EH (cell line): ENCODE data around the gene BIK.
A peak's percentile ranks its signal among the peaks of the same experiment; 100 is the strongest.
"Not testable (repeated sequence)": the region's sequence is repeated elsewhere in the genome, so short reads cannot be mapped to it uniquely, and the experiment has no call there.

Experiments
- DNase-seq: peaks from one replicate; pipeline ENCODE4 v3.0.0-alpha.2; 2015; ENCODE audit warnings: low read depth

The BIK gene

DNA sequence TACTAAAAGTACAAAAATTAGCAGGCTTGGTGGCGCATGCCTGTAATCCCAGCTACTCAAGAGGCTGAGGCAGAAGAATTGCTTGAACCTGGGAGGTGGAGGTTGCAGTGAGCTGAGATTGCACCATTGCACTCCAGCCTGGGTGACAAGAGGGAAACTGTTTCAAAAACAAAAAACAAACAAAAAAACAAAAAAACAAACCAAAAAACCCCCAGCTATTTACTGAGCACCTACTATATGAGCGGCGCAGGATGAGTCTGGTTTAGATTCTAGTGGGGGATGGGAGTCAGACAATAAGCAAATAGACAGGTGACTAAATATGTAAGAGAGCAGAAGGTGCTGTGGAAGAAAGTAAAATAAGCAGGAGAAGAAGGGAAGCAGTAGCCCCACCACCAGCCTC, 5.6 kb upstream of the BIK start:
- not testable (repeated sequence) for DNase-seq

DNA sequence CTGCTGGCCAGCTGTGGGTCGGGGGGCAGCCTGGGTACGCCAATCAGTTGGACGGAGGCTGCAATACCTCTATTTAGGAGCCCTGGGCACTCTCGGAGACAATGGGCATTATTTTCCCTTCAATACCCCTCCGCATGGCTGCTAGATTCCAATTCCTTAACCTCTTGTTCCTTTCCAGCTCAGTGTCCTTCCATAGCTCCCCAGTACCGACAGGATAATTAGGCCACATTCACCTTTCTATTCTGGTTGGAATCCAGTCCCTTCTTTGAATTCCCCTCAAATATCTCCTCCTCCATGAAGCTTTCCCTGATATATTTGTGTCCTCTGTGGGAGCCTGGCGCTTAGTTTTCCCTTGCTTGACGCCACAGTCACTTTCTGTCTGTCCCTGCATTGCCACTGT, 4.2 kb upstream of the BIK start:
- no peak for DNase-seq

DNA sequence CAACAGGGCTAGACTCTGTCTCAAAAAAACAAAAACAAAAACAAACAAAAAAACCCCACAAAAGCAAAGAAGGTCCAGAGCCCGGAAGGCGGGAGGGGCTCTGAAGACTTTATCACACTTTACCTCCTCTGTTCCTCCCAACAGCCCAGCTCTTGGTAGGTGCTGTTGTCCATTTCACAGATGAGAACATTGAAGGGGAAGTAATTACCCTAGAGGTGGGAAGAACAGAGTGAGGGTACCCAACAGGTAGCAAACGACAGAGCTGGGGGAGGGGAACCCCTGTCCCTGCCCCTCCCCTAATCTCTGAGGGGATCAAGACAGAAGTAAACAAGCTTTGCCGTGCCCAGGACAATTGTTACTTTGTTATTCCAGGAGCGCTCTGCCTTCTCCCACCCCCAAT, 1.0 kb upstream of the BIK start:
- no peak for DNase-seq

DNA sequence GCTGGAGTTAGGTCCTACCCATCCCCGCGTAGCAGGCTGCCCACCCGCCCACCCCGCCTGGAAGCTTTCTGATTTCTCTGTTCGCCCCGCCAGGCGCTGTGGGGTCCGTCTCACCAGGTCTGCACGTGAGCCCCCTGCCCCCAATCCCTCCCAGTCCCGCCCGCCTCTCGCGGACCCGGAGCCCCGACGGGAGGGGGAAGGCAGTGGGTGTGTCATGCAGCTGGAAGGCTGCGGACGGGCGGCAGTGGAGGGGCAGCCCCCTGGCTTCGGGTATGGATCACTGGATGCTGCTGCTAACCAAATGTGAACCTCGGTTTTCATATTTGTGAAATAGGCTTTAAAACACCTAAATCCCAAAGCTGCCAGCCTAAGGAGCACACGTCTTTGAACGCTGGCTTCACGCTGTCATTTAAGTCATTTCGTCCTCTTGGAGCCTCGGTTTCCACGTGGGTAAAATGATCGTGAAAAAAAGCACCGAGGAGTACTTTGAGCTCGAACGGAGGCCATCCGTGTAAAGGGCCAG, 568 bp upstream of the BIK start:
- no peak for DNase-seq

DNA sequence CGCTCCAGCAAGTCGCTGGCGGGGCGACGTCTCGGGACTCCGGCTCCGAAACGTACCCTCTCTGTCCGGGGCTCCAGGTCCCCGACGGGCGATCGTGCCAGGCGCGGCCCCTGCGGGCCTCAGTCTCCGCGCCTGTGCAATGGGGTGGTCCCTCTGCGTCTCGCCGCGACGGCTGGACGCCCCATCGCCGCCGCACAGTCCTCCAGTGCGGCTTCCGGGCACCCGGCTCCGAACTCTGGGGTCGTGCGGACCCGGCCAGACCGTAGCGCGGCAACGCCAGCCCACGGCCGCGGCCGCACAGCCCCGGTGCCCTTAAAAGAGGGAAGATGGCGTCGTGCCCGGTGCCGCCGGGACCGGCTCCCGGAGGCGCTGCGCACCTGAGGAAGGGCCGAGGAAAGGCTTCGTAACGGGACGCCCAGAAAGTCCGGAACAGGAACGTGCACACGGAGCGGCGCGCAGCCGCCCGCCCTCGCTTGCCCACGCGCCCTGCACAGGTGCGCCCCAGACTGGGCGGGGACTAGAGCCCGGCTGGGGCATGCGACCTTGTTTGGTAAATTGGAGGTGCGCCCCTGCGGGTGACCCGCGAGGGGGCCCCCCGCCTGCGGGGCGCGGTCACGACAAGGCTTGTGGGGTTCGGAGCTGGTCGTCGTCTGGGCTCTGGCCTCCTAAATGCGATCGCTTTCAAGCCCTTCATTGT, 525 bp downstream of the BIK start:
- no peak for DNase-seq

DNA sequence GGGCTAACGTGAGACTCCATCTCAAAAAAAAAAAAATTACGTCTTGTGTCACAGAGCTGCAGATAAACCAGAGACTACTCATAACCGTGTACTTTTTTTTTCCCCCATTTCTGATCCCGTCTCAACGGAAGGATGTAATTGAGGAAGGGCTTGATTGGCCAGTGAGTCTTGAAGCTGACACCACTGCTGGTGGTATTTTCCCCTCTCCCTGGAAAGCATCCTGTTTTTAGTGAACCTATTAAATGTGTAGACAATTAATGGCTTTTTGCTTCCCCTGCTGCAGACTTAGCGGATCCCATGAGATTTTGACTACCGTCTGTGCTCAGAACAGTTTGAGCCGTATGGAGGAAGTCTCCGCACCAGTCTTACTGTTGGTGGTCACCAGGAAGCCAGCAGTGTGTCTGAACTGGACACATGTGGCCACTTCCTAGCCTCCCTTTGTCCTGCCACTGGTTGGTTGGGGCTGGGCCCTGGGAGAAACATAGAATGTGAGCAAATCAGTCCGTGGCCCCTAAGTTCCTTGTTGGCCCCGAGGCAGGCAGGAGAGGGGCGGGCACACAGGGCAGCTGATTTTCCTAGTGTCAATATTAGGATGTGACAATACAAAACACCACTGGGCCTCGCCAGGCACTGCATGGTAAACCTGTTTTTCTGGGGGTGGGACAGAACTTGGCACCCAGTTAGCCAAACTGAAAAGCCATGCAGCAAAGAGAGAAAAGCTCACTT, 3.1 kb downstream of the BIK start:
- no peak for DNase-seq

DNA sequence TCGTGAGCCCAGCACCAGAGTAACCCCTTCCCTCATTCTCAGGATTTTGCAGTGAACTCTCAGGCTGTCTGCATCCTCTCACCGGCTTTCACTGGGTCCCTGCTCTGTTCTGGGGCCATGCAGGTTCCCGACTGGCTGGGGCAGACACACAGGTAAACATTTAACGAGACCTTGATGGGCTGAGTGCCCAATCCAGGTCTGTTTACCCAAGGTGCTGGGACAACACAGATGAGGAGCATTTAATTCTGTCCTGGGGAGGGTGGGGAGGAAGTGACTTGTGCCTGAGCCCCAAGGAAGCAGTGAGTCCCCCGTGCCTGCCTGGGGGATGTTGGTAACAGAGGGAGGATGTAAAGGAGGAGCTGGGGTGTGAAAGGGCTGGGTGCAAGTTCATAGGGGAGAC, 4.4 kb downstream of the BIK start:
- DNase-seq: no peak

DNA sequence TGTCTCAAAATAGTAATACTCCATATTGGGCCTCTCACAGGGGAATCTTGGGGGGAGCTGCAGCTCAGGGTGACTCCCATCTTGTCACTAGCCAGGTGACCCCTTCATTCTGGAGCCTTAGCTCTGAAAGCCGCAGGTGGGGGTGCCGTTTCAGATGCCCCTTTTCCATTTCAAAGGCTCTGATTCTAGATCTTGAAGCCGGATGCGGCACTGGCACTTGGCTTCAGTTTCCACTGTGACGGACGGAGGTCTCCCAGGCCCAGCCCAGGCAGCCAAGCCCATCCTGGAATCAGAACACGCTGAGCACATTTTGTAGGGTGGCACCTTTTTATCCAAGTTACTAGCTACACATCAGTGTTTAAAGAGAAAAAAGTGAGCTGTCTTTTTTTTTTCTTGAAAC, 6.4 kb downstream of the BIK start:
- DNase-seq: no peak

DNA sequence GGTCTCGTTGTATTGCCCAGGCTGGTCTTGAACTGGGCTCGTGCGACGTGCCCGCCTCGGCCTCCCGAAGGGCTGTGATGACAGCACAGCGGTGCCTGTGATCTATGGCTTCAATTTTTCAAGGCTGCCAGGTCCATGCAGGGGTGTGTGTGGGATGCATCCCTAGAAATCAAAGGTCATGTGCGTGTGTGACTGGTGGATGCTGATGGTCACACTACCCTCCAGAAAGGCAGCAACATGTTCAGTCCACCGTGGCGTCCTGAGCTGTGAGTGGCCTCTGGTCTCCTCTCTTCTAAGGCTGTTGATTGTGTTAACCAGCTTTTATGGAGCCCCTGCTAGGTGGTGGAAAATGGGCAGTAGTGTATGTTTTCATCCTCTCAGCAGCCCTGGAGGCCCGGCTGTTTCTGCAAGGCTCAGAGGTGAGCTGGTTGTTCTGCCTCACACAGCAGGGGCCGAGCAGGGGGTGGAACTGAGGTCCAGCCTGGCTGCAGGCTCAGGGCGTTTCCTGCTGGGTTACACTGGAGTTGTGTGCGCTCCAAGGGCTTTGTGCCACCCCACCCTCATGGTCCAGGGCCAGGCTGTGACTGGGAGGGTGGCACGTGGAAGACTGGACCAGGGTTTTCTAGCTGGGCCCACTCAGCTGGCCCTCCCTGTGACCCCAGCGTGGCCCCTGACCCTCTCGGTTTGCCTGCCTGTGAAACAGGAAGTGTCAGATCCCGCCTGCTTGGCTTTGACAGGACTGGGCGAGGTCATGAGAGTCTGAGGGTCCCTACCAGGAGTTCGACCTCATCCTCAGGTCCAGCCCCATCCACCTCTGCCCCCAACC, 7.7 kb downstream of the BIK start:
- DNase-seq: no peak

DNA sequence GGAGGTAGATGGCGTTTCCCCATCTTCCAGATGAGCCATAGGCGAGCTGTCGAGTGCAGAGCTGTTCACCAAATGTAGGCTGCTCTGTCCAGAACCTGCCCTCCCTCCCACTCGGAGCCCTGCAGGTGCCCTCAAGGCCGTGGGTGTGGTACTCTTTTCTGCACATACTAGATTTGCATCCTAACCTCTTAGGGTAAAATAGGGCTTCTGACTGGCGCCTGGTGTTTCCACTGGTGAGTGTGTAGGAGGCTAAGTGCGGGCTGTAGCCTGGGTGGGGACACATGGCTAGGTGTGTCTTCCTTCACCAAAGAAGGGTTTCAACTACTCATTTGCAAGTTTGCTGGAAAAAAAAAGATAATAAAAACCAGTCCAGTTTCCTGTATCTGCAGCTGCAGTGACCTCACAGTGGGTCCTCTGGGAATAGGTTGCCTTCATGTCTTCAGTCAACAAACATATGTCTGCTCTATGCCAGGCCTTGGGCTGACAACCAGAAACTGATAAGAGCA, 8.5 kb downstream of the BIK start:
- no peak for DNase-seq

DNA sequence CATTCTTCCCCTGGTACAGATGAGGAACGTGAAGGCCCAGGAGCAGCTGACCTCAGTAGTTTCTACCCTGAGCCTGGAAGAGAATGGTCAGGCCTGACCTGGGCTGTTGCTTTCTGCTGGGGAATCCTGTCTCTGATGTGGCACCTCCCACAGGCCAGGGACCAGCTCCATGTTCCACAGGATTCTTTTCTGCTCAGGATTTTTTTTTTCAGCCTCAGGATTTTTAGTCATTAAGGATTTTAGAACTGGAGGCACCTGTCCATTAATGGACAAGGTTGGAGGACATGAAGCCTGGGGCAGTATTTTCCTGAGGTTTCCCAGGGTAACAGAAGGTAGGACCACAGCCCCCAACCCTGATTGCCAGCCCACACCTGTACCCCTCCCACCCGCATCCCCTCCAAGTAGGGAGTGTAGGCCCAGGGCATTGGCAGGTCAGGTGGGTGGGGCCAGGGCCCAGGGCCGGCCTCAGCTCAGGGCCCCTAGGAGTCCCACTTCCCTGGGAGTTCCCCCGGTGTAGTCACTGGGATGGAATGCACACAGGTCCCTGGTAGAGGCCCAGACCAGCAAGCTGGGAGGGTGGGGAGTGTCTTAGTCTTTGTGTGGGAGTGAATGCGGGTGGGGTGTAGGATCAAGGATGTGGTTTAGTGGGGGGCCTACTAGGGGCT, 16.1 kb downstream of the BIK start:
- DNase-seq: peak; percentile 82

DNA sequence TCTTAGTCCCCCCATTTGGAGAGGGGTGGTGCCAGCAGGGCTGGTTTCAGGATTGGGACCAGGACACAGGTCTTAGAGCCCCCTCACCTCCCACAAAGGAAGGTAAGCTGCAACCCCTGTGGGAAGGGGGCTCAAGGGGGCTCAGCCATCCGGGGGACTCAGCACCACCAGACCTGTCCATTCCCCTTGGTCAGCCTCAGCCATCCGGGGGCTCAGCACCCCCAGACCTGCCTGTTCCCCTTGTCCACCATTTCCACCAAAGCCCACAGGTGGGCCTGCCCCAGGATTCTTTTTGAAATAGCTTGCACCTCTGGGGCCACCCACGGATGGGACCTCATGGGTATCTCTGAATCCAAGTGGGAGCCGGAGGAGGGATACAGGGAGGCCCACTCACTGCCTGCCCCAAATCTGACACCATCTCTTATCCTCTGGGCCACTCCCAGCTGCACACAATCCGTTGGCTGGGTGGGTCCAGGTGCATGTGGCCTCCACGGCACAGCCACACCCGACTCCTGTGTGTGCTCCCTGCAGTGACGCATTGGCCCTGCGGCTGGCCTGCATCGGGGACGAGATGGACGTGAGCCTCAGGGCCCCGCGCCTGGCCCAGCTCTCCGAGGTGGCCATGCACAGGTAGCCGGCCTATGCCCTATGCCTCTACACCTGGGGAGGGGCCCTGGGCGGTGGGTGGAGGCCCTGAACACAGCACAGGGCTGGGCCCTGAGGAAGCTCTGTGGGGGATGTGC, 16.8 kb downstream of the BIK start:
- no peak for DNase-seq

DNA sequence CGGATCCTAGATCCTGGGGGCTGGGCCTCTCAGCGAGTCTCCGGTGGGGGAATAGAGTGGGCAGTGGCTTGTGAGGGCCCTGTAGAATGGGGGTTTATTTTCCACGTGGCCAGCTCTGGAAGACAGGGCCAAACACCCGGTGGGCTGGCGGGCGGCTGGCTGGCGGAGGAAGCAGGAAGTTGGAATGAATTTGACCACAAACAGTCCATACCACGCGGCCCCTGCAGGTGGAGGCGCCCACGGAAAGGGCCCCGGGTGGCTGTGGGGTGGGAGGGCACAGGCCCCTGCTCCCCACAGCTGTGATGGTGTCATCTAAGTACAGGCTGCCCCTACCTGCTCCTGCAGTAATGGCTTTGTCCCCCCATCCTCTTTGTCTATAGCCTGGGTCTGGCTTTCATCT, 17.6 kb downstream of the BIK start:
- no peak for DNase-seq

DNA sequence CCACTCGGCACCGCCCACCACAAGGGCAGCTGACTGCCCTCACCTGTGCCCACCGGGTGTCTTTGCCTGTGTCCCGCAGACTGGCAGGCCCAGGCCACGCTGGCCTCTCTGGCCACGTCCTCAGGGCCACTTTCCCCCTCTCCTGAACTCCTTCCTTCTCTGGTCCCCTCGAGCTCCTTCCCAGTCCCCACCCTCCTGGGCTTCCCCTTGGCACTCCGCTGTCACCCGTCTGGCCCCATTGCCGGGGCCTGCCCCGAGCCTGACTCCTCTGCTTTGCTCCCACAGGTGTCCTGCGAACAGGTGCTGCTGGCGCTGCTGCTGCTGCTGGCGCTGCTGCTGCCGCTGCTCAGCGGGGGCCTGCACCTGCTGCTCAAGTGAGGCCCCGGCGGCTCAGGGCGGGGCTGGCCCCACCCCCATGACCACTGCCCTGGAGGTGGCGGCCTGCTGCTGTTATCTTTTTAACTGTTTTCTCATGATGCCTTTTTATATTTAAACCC, 18.4 kb downstream of the BIK start:
- no peak for DNase-seq

DNA sequence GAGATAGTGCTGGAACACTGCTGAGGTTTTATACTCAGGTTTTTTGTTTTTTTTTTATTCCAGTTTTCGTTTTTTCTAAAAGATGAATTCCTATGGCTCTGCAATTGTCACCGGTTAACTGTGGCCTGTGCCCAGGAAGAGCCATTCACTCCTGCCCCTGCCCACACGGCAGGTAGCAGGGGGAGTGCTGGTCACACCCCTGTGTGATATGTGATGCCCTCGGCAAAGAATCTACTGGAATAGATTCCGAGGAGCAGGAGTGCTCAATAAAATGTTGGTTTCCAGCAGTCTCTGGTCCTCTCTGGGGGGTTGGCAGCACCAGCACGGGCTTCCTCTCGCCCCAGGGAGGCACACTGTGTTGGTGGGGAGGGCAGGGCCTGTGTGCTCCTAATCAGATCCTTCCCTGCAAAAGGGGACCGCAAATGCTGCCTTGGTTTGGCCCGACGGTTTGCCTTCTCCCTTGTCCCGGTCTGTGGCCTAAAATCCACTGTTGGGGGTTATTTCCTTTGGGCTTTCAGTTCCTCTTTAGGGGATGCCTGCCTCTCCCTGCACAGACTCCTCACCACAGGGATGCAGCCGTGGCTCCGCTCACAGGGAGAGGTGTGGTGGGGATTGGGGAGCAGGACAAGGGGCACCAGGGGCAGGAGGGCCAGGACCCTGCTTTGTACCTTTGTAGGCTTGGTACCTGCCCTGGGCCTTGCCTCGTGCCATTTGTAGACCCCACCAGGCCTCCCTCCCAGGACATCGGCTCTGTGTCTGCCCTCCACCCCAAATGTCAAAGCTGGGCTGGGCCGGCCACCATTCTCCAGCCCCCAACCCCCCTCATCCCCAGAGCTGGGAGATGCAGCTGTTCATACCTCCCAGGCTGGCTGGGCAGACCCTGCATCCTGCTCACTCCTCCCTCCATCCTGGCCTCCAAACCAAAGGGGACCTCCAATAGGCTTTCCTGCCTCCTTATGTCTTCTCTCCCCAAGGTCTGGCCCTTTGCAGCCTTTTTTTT, 19.2 kb downstream of the BIK start:
- no peak for DNase-seq

DNA sequence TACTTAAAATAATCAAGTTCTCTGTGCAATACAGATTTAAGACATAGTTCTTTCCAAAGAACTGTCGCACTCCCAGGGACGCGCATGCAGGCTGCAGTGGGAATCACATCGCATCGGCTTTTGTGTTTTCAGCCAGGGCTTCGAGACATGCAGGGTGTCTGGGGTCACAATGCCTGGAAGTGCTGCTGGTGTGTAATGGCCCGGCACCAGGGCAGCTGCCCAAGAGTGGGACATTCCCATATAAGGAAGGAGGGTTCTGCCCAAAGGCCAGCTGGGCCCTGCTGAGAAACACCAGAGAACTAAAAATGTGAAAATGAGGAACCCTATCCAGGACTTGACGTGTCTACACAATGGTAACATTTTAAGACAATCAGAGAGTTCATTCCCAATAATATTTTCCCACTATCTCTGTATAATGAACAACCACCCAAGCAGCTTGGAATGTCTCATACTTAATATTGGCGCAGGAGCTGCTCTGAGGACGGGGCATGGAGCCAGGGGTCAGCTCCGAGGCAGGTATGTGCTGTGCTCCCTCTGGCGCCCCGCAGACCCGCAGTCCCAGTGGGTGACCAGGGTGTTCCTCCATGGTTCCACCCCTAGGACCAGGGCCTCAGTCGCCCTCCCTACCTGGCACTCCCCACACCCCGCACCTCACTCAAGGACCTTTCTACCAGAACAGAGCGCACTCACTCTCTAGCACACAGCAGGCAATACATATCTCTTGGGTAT, 21.4 kb downstream of the BIK start:
- DNase-seq: no peak

DNA sequence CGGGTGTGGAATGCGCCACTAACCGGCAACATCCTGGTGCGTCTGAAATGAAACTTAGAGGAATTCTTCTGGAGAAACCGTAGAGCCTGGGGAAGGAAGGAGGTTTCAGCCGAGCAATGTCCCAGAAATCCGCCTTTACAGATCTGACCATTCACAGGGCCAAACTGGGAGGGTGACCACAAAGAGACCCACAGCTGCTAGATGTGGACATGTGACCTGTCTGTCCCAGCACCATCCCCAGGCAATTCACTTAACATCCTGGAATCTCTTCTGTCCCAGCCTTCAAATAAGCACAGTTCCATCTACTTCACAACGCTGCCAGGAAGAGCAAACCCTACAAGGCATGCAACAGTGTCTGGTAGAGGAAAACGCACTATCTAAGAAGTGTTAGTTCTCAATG, 22.9 kb downstream of the BIK start:
- no peak for DNase-seq

DNA sequence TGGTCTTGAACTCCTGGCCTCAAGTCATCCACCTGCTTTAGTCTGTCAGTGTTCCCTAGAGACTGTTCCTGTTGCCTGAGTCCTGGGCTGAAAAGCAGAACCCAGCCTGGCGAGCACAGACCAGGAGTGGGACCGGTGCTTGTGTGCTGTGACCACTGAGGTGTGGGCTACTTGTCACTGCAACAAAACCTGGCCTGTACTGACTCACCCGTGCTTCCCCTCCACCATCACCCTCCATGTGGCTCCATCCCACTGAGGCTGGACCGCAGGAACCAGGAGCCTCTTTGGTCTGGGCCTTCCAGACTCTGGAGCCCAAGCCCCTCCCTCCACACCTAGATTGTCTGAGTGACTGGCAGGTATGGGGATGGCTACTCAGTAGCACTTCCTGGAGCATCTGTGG, 24.0 kb downstream of the BIK start:
- DNase-seq: no peak

DNA sequence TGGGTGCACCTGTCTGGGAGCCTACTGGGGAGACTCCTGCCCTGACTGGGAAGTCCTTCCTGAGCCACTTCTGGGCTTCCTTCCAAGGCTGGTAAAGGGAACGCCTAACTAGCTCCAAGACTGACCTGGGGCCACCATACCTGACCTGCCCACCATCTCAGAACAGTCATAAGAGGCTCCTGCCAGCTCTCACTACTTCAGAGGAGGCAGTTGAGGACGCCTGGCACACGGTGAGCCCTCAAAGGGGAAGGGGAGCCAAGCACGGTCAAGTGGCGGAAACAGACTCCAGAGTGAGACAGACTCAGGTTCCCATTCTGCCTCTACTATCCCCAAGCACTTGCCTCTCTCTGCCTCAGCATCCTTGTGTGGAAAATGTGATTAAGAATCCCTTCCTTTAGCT, 25.0 kb downstream of the BIK start:
- DNase-seq: no peak
